Ascending aorta (tissue), 2 donors: Measurements from ENCODE around the gene TDRD5. TPM values are rescaled to one million over a fixed set of nuclear protein-coding genes. Genes with fewer than 3 reads are reported as not detected.

Experiments
- DNase-seq, 2 donors: peaks; one replicate each; pipeline ENCODE4 v3.0.0-alpha.2; 2019; ENCODE audit warnings: low spot score in 2 of 2
- H3K27ac ChIP-seq, 2 donors: fragments of 200-600 bp; sonication (generic); one replicate each; pipeline ENCODE4 v1.5.1; 2016 to 2017; ENCODE audit warnings: mild to moderate bottlenecking in 1 of 2
- H3K27me3 ChIP-seq: fragments of 200-600 bp; sonication (generic); one replicate; pipeline ENCODE4 v1.5.1; 2017
- H3K36me3 ChIP-seq, 2 donors: fragments of 200-600 bp; sonication (generic); one replicate each; pipeline ENCODE4 v1.5.1; 2016
- H3K4me1 ChIP-seq, 2 donors: fragments of 200-600 bp; sonication (generic); one replicate each; pipeline ENCODE4 v1.5.1; 2016 to 2017; ENCODE audit warnings: mild to moderate bottlenecking in 1 of 2
- H3K4me3 ChIP-seq, 2 donors: fragments of 200-600 bp; sonication (generic); one replicate each; pipeline ENCODE4 v1.5.1; 2016 to 2017; ENCODE audit warnings: mild to moderate bottlenecking in 1 of 2
- H3K9me3 ChIP-seq, 2 donors: fragments of 200-600 bp; sonication (generic); one replicate each; pipeline ENCODE4 v1.5.1; 2016
- CTCF ChIP-seq, 3 experiments: fragments of 200-600 bp in 2 of 3; fragments of 450-650 bp in 1 of 3; sonication (generic) in 2 of 3; IDR thresholded peaks; one replicate each; pipeline ENCODE4 v1.5.1; 2016 to 2019; ENCODE audit warnings: antibody characterized with exemption in 3 of 3, mild to moderate bottlenecking in 1 of 3, moderate library complexity in 1 of 3
- intact Hi-C: fragments of 100-400 bp; cut with DNase I; formaldehyde crosslinking; loops from one replicate; pipeline ENCODE4 v1.15.1; 2023
- total RNA-seq: library from RNA; depleted of rRNA; stranded (reverse); fragments of >200 nt; gene quantifications from one replicate; pipeline ENCODE4 v1.1.0, GENCODE V29; 2016

The TDRD5 gene, protein sequence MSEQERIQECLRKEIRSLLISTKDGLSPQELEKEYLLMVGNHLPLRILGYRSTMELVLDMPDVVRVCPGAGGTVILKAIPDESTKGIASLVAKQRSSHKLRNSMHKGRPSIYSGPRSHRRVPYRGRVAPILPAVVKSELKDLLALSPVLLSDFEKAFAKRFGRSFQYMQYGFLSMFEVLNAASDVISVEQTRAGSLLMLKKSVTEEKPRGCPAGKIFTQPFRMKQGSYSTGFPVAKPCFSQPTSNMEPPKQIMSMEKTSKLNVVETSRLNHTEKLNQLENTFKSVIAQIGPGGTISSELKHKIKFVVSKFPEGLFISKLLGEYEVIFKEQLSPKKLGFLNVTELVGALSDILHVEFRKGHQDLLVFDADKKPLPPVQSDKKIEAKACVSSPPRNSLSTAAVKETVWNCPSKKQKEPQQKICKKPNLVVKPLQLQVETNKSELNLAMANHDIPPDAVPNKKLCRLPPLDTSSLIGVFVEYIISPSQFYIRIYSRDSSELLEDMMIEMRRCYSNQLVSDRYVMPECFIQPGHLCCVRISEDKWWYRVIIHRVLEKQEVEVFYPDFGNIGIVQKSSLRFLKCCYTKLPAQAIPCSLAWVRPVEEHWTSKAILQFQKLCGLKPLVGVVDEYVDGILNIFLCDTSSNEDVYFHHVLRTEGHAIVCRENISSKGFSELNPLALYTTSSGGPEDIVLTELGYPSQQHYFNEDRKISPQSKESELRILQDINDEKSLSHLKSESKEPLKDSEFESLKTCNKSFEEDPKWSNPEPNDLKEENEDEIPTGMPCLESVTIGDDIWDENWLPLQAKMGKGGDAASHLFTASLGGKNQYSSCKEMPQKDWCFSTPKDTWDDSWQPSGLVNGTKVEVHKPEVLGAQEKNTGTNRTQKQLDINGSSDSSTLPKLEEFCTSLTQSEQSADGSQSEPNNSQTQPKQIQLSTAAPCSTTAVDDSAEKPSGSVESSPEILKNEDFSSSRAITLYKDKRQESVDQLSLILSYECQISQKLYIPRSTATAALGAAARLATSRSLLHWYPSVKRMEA
- not detected for total RNA-seq

DNA sequence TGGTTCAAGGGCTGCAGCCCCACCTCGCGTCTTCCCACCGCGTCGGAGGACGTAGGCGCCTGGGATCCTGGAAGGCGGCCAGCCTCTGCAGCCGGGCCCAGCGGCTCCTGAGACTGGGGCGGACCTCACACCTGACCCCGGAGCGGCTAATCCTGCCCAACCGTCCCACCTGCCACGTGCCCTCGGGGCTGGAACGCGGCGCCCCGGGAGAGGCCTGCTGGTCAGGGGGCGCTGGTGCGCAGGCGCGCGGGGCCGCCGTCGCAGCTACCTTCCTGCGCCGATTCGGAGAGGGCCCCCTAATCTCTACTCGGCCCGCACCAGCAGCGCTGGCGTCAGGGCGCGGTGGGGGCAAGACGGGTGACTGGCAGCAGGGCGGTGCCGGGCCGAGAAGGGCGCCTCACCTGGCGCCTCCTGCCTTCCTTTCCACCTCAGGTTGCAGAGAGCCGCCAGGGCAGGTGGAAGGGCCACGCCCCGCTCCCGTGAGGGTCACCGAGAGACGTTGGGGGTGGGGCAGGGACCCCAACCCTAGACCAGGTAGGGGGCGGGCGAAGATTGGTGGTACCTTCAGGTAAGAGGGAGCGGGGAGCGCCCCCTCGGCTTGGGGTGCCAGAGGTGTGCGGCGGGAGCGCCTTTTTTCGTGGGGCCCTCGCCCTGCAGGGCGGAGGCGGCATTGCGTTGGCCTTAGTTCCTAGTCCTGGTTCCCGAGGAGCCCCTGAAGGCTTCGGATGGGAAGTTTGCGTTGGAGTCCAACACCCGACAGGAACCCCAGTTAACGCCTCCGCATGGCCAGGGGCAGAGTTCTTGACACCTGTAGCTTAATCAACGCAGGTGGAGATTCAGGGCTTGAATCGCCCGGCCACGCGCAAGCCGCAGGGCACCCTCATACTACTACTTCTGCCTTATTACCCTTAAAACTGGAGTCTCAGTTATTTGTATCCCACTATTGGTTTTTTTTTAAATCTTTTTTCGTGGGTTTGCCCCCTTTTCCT lies at the start of gene TDRD5:
Gene TDRD5 (plus strand): TSS at position 241 of the 989 bp plus-strand sequence. CDS start 784 bp downstream, outside the sequence.
- intact Hi-C loops: no loop called here
- Histone ChIP-seq H3K36me3 (no peaks in the 10 kb centered on the region), H3K9me3 (peaks cover 0 to 6% of the 10 kb centered on the region in 2 donors), H3K4me1 (peaks cover 0 to 2% of the 10 kb centered on the region in 2 donors), H3K4me3 (peak within 1 kb of the TSS in 1 of 2 donors; percentile 17), H3K27ac (no peak within 1 kb of the TSS), H3K27me3 (no peaks in the 10 kb centered on the region)
- no peak for TF ChIP-seq CTCF (IDR thresholded peaks at IDR 0.05)
- DNase-seq: no peak

DNA sequence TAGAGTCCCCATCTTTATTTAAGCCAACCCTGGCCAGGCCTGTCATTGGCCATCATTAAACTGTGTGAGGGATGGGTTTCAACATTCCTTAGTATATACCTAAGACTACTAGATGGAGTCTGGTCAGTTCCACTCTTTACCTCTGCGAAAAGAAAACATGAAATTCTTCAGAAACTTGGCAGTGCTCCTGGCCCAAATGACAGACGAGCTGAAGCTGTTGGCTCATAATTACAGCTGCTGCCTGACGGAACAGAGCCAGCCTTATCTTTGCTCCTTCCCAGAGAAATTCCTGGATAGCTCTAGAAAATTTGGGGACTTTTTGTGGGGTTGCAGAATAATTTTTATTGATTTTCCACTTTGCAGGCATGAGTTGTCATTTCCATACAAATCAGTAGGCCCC lies 46.3 kb upstream of the TDRD5 start:
- Histone ChIP-seq H3K36me3 (no peaks in the 10 kb centered on the region), H3K4me1 (no peaks in the 10 kb centered on the region), H3K4me3 (no peak overlapping the region), H3K27ac (no peak overlapping the region), H3K27me3 (no peaks in the 10 kb centered on the region), H3K9me3 (no peaks in the 10 kb centered on the region)
- no peak for TF ChIP-seq CTCF (IDR thresholded peaks at IDR 0.05)
- DNase-seq: no peak
- intact Hi-C loops: no loop called here

GRCh38 chr1:179547021-179547535 lies 44.6 kb upstream of the TDRD5 start:
- no peak for DNase-seq
- intact Hi-C loops: no loop called here
- no peak overlapping the region for H3K4me3 ChIP-seq

GRCh38 chr1:179548666-179549367 lies 42.8 kb upstream of the TDRD5 start:
- Histone ChIP-seq H3K4me3 (no peak overlapping the region), H3K9me3 (no peaks in the 10 kb centered on the region), H3K36me3 (no peaks in the 10 kb centered on the region), H3K27ac (no peak overlapping the region), H3K4me1 (no peaks in the 10 kb centered on the region), H3K27me3 (no peaks in the 10 kb centered on the region)
- intact Hi-C loops: no loop called here
- TF ChIP-seq CTCF (IDR thresholded peaks at IDR 0.05): no peak
- no peak for DNase-seq

More at GRCh38 chr1:179547021-179547535, 44.6 kb upstream of the TDRD5 start:
- no peak overlapping the region for H3K27ac ChIP-seq
- no peak for TF ChIP-seq CTCF (IDR thresholded peaks at IDR 0.05)
- H3K36me3 ChIP-seq: no peaks in the 10 kb centered on the region
- H3K27me3 ChIP-seq: no peaks in the 10 kb centered on the region
- no peaks in the 10 kb centered on the region for H3K9me3 ChIP-seq
- H3K4me1 ChIP-seq: no peaks in the 10 kb centered on the region
